ENCODE results near the gene RAPGEF1. TPM values are rescaled to one million over a fixed set of nuclear protein-coding genes. Genes with fewer than 3 reads are reported as not detected.

Gene RAPGEF1
- total RNA-seq, 4 donors from 2014 or later: 13.1 to 73.7 (median 26.2) TPM

GRCh38 chr9:131695836-131696460 lies 43.9 kb downstream of the RAPGEF1 start:
- Histone ChIP-seq H3K36me3 (no peaks in the 10 kb centered on the region), H3K4me1 (peaks cover 0 to 3% of the 10 kb centered on the region in 2 donors), H3K27ac (no peak overlapping the region), H3K9me3 (no peaks in the 10 kb centered on the region), H3K4me3 (no peak overlapping the region), H3K27me3 (no peaks in the 10 kb centered on the region)
- intact Hi-C loops (cut with DNase I; ENCODE audit: low total_unique reads): no loop called here
- DNase-seq: no peak
- TF ChIP-seq POLR2A (IDR thresholded peaks at IDR 0.05) (no peak), CTCF (IDR thresholded peaks at IDR 0.05) (no peak)

GRCh38 chr9:131695366-131695765 lies 44.5 kb downstream of the RAPGEF1 start:
- H3K4me3 ChIP-seq: no peak overlapping the region
- no peaks in the 10 kb centered on the region for H3K36me3 ChIP-seq
- intact Hi-C loops (cut with DNase I; ENCODE audit: low total_unique reads): no loop called here
- H3K27ac ChIP-seq: no peak overlapping the region
- no peaks in the 10 kb centered on the region for H3K9me3 ChIP-seq
- no peak for DNase-seq
- no peaks in the 10 kb centered on the region for H3K27me3 ChIP-seq
- no peak for TF ChIP-seq CTCF (IDR thresholded peaks at IDR 0.05)
- TF ChIP-seq POLR2A (IDR thresholded peaks at IDR 0.05): no peak
- peaks cover 0 to 3% of the 10 kb centered on the region in 2 donors for H3K4me1 ChIP-seq

- Histone ChIP-seq H3K4me1 (peaks cover 0 to 3% of the 10 kb centered on the region in 2 donors), H3K27me3 (no peaks in the 10 kb centered on the region), H3K4me3 (no peak overlapping the region), H3K9me3 (no peaks in the 10 kb centered on the region), H3K27ac (no peak overlapping the region), H3K36me3 (no peaks in the 10 kb centered on the region)
- intact Hi-C loops (cut with DNase I; ENCODE audit: low total_unique reads): no loop called here
- TF ChIP-seq POLR2A (IDR thresholded peaks at IDR 0.05) (no peak), CTCF (IDR thresholded peaks at IDR 0.05) (no peak)
- no peak for DNase-seq
These were observed 46.0 kb downstream of the RAPGEF1 start for GRCh38 chr9:131693651-131694597.

GRCh38 chr9:131692612-131693562 lies 47.0 kb downstream of the RAPGEF1 start:
- no peak for DNase-seq
- peaks cover 0 to 3% of the 10 kb centered on the region in 2 donors for H3K4me1 ChIP-seq
- no peak overlapping the region for H3K4me3 ChIP-seq
- TF ChIP-seq CTCF (IDR thresholded peaks at IDR 0.05) (no peak), POLR2A (IDR thresholded peaks at IDR 0.05) (no peak)
- H3K36me3 ChIP-seq: no peaks in the 10 kb centered on the region
- H3K27me3 ChIP-seq: no peaks in the 10 kb centered on the region
- no peaks in the 10 kb centered on the region for H3K9me3 ChIP-seq
- intact Hi-C loops (cut with DNase I; ENCODE audit: low total_unique reads): no loop called here
- H3K27ac ChIP-seq: no peak overlapping the region

Measured in uterus (tissue), 4 donors.